ENCODE results near the gene CPB1. TPM values are rescaled to one million over a fixed set of nuclear protein-coding genes. Genes with fewer than 3 reads are reported as not detected.

CPB1 gene
- total and polyA plus RNA-seq, 2 donors (not counting 1 experiment from before 2014, with no cell fraction given): not detected

- H3K36me3 ChIP-seq (replicated peaks in 1 of 2; ENCODE audit: control extremely low read depth in 1 of 2, control insufficient read depth in 1 of 2, extremely low read depth in 1 of 2, insufficient read depth in 2 of 2, low read length in 1 of 2): no peaks in the 10 kb centered on the region
- Mint-ChIP-seq H3K4me3 (no peak overlapping the region), H3K27ac (no peak overlapping the region), H3K4me1 (no peaks in the 10 kb centered on the region), H3K27me3 (peaks cover 13% of the 10 kb centered on the region), H3K9me3 (ENCODE audit: insufficient read depth) (no peaks in the 10 kb centered on the region)
- H3K27ac ChIP-seq (ENCODE audit: low read length in 2 of 2): no peak overlapping the region
- H3K9me3 ChIP-seq (ENCODE audit: control extremely low read depth in 1 of 3, control insufficient read depth in 2 of 3, insufficient read depth in 1 of 3, low read length in 2 of 3): no peaks in the 10 kb centered on the region
- H3K4me2 ChIP-seq (replicated peaks; ENCODE audit: low read depth, low read length, poor library complexity, severe bottlenecking): no peak overlapping the region
- ChIA-PET POLR2A (no interaction called here), CTCF (no interaction called here)
- no peaks in the 10 kb centered on the region for H3K4me1 ChIP-seq (ENCODE audit: control insufficient read depth in 2 of 2, insufficient read depth in 2 of 2, low read length in 2 of 2)
- DNase-seq (no peak), ATAC-seq (ENCODE audit: low read depth) (no peak)
- no peak for TF ChIP-seq CTCF (IDR thresholded peaks at IDR 0.05)
- no peak for TF ChIP-seq EZH2 (IDR thresholded peaks at IDR 0.05; ENCODE audit: borderline replicate concordance, insufficient read depth, low read depth, low read length, poor library complexity, severe bottlenecking)
- H3K4me3 ChIP-seq (ENCODE audit: control extremely low read depth in 1 of 5, extremely low read depth in 1 of 5, insufficient read depth in 1 of 5, low read depth in 2 of 5, low read length in 4 of 5): no peak overlapping the region
- intact Hi-C loops (cut with micrococcal nuclease): no loop called here
- H2AFZ ChIP-seq (ENCODE audit: insufficient read depth, low read depth, low read length, poor library complexity, severe bottlenecking): no peak overlapping the region
- no peaks in the 10 kb centered on the region for H4K20me1 ChIP-seq (ENCODE audit: control insufficient read depth, insufficient read depth, low read length, poor library complexity, severe bottlenecking)
- H3K79me2 ChIP-seq (ENCODE audit: control insufficient read depth, insufficient read depth, low read length): no peaks in the 10 kb centered on the region
- H3K9ac ChIP-seq (ENCODE audit: low read length): no peak overlapping the region
- no peaks in the 10 kb centered on the region for H3K27me3 ChIP-seq (replicated peaks in 1 of 4; ENCODE audit: control extremely low read depth in 1 of 4, control insufficient read depth in 3 of 4, insufficient read depth in 4 of 4, low read length in 3 of 4)
Measured at GRCh38 chr3:148878095-148878494, 50.5 kb downstream of the CPB1 start.

DNA sequence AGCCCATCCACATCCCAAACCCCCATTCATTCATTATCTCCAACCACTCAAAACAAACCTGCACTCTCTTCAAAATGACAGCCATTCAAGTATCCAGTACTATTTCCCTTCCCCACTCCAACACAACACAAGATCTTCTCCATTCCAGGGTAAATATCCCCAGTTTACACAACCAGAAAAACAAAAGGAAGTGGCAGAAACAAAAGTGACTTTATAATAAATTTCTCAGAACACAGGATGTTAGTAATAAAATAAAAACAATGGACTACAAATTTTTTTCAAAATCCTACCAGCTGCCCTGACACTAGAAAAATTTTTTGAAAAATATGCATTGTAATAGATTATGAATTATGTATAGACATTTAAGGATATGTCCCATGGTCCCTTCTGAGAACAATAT, 51.6 kb downstream of the CPB1 start:
- ATAC-seq (ENCODE audit: low read depth) (no peak), DNase-seq (no peak)
- H2AFZ ChIP-seq (ENCODE audit: insufficient read depth, low read depth, low read length, poor library complexity, severe bottlenecking): no peak overlapping the region
- no peaks in the 10 kb centered on the region for H3K79me2 ChIP-seq (ENCODE audit: control insufficient read depth, insufficient read depth, low read length)
- no peaks in the 10 kb centered on the region for H3K9me3 ChIP-seq (ENCODE audit: control extremely low read depth in 1 of 3, control insufficient read depth in 2 of 3, insufficient read depth in 1 of 3, low read length in 2 of 3)
- ChIA-PET CTCF (no interaction called here), POLR2A (no interaction called here)
- Mint-ChIP-seq H3K4me3 (no peak overlapping the region), H3K4me1 (no peaks in the 10 kb centered on the region), H3K27me3 (peaks cover 13% of the 10 kb centered on the region), H3K9me3 (ENCODE audit: insufficient read depth) (no peaks in the 10 kb centered on the region), H3K27ac (no peak overlapping the region)
- no peak overlapping the region for H3K9ac ChIP-seq (ENCODE audit: low read length)
- no peaks in the 10 kb centered on the region for H3K36me3 ChIP-seq (replicated peaks in 1 of 2; ENCODE audit: control extremely low read depth in 1 of 2, control insufficient read depth in 1 of 2, extremely low read depth in 1 of 2, insufficient read depth in 2 of 2, low read length in 1 of 2)
- H3K27me3 ChIP-seq (replicated peaks in 1 of 4; ENCODE audit: control extremely low read depth in 1 of 4, control insufficient read depth in 3 of 4, insufficient read depth in 4 of 4, low read length in 3 of 4): no peaks in the 10 kb centered on the region
- TF ChIP-seq CTCF (IDR thresholded peaks at IDR 0.05): no peak
- no peak for TF ChIP-seq EZH2 (IDR thresholded peaks at IDR 0.05; ENCODE audit: borderline replicate concordance, insufficient read depth, low read depth, low read length, poor library complexity, severe bottlenecking)
- no peak overlapping the region for H3K4me2 ChIP-seq (replicated peaks; ENCODE audit: low read depth, low read length, poor library complexity, severe bottlenecking)
- no peaks in the 10 kb centered on the region for H3K4me1 ChIP-seq (ENCODE audit: control insufficient read depth in 2 of 2, insufficient read depth in 2 of 2, low read length in 2 of 2)
- no peak overlapping the region for H3K4me3 ChIP-seq (ENCODE audit: control extremely low read depth in 1 of 5, extremely low read depth in 1 of 5, insufficient read depth in 1 of 5, low read depth in 2 of 5, low read length in 4 of 5)
- H3K27ac ChIP-seq (ENCODE audit: low read length in 2 of 2): no peak overlapping the region
- intact Hi-C loops (cut with micrococcal nuclease): no loop called here
- H4K20me1 ChIP-seq (ENCODE audit: control insufficient read depth, insufficient read depth, low read length, poor library complexity, severe bottlenecking): no peaks in the 10 kb centered on the region
